CD14-positive monocyte (primary cell): ENCODE measurements around the gene FOXD3. TPM values are rescaled to one million over a fixed set of nuclear protein-coding genes. Genes with fewer than 3 reads are reported as not detected.

Experiments
- DNase-seq, 3 donors: peaks; one replicate each; pipeline ENCODE4 v3.0.0-alpha.2; 2011 to 2022
- H2AFZ ChIP-seq: 2 replicates; pipeline ENCODE4 v1.6.0; 2012; ENCODE audit warnings: mild to moderate bottlenecking, low read depth, low read length, inconsistent platforms; ENCODE audit not compliant: insufficient read depth, poor library complexity, severe bottlenecking
- H3K27ac ChIP-seq, 2 donors: 1 replicate in 1 of 2; 2 replicates in 1 of 2; pipeline ENCODE4 v1.5.1; 2012 to 2013; ENCODE audit warnings: low read length in 2 of 2, control low read depth in 1 of 2, inconsistent platforms in 1 of 2, low read depth in 1 of 2, mild to moderate bottlenecking in 1 of 2
- H3K27me3 ChIP-seq, 2 donors: one replicate each; pipeline versions ENCODE4 v1.6.0 to v1.6.1; 2011 to 2013; ENCODE audit warnings: low read length in 2 of 2; ENCODE audit not compliant: control insufficient read depth in 2 of 2, insufficient read depth in 2 of 2
- H3K36me3 ChIP-seq, 2 donors: replicated peaks in 1 of 2; 1 replicate in 1 of 2; 2 replicates in 1 of 2; pipeline versions ENCODE4 v1.5.1 to v1.6.1; 2012 to 2013; ENCODE audit warnings: low read length in 2 of 2, control low read depth in 1 of 2, inconsistent platforms in 1 of 2, mild to moderate bottlenecking in 1 of 2; ENCODE audit not compliant: insufficient read depth in 2 of 2, control insufficient read depth in 1 of 2
- H3K4me1 ChIP-seq, 2 donors: 1 replicate in 1 of 2; 2 replicates in 1 of 2; pipeline versions ENCODE4 v1.5.1 to v1.6.1; 2012 to 2013; ENCODE audit warnings: low read length in 2 of 2, control low read depth in 1 of 2, inconsistent platforms in 1 of 2, mild to moderate bottlenecking in 1 of 2, moderate library complexity in 1 of 2; ENCODE audit not compliant: insufficient read depth in 2 of 2, control insufficient read depth in 1 of 2
- H3K4me2 ChIP-seq: replicated peaks from 2 replicates; pipeline ENCODE3; 2012; ENCODE audit warnings: low read length, moderate library complexity, mild to moderate bottlenecking; ENCODE audit not compliant: poor library complexity, severe bottlenecking; ENCODE audit errors: extremely low read depth
- H3K4me3 ChIP-seq, 3 experiments: fragments of 200-600 bp in 1 of 3; sonication (generic) in 1 of 3; replicated peaks in 1 of 3; 1 replicate in 2 of 3; 2 replicates in 1 of 3; pipeline ENCODE4 v1.5.1; 2011 to 2013; ENCODE audit warnings: low read length in 3 of 3, mild to moderate bottlenecking in 3 of 3, control low read depth in 2 of 3, low read depth in 2 of 3, inconsistent platforms in 1 of 3, moderate library complexity in 1 of 3
- H3K79me2 ChIP-seq: 2 replicates; pipeline ENCODE4 v1.6.0; 2012; ENCODE audit warnings: mild to moderate bottlenecking, control low read depth, inconsistent platforms, low read length, moderate library complexity; ENCODE audit not compliant: insufficient read depth
- H3K9ac ChIP-seq: 2 replicates; pipeline ENCODE4 v1.6.0; 2017; ENCODE audit warnings: low read length, mild to moderate bottlenecking; ENCODE audit not compliant: insufficient read depth, poor library complexity, severe bottlenecking
- H3K9me3 ChIP-seq, 2 donors: replicated peaks in 1 of 2; 1 replicate in 1 of 2; 2 replicates in 1 of 2; pipeline versions ENCODE4 v1.5.1 to v1.6.1; 2012 to 2013; ENCODE audit warnings: low read length in 2 of 2, control low read depth in 1 of 2; ENCODE audit not compliant: control insufficient read depth in 1 of 2, insufficient read depth in 1 of 2
- H4K20me1 ChIP-seq: 2 replicates; pipeline ENCODE4 v1.6.0; 2012; ENCODE audit warnings: mild to moderate bottlenecking, low read length, control low read depth, moderate library complexity; ENCODE audit not compliant: insufficient read depth
- H3K27ac Mint-ChIP-seq, 7 donors: one replicate each; pipeline ENCODE4 v1.8.0; 2020; ENCODE audit warnings: mild to moderate bottlenecking in 7 of 7, mixed read lengths in 7 of 7, moderate library complexity in 6 of 7, inconsistent platforms in 2 of 7
- H3K27me3 Mint-ChIP-seq, 3 donors: one replicate each; pipeline ENCODE4 v1.8.0; 2021 to 2022; ENCODE audit warnings: low read depth in 3 of 3, mild to moderate bottlenecking in 3 of 3, mixed read lengths in 3 of 3, moderate library complexity in 3 of 3, inconsistent platforms in 1 of 3
- H3K36me3 Mint-ChIP-seq, 2 donors: one replicate each; pipeline ENCODE4 v1.8.0; 2020; ENCODE audit warnings: mixed read lengths in 2 of 2, inconsistent platforms in 1 of 2, mild to moderate bottlenecking in 1 of 2
- H3K4me1 Mint-ChIP-seq: one replicate; pipeline ENCODE4 v1.8.0; 2020; ENCODE audit warnings: mild to moderate bottlenecking, mixed read lengths
- H3K4me3 Mint-ChIP-seq, 2 donors: one replicate each; pipeline ENCODE4 v1.8.0; 2020; ENCODE audit warnings: mild to moderate bottlenecking in 2 of 2, mixed read lengths in 2 of 2, moderate library complexity in 1 of 2
- H3K9me3 Mint-ChIP-seq, 7 donors: one replicate each; pipeline ENCODE4 v1.8.0; 2020 to 2022; ENCODE audit warnings: mixed read lengths in 7 of 7, mild to moderate bottlenecking in 6 of 7, moderate library complexity in 6 of 7, inconsistent platforms in 2 of 7
- CTCF ChIP-seq: fragments of 200-600 bp; IDR thresholded peaks from one replicate; pipeline ENCODE4 v1.8.0; 2022; ENCODE audit warnings: antibody characterized with exemption, mild to moderate bottlenecking
- whole genome bisulfite sequencing: methylation state at CpG from one replicate; pipeline ENCODE4 v1.1.5; 2013; ENCODE audit warnings: missing lambda C conversion rate; ENCODE audit not compliant: insufficient coverage; 5-methylcytosine and 5-hydroxymethylcytosine counted together
- intact Hi-C, 2 donors: fragments of 100-400 bp; cut with micrococcal nuclease; formaldehyde crosslinking; loops; one replicate each; pipeline versions ENCODE4 v1.15.0 to v1.15.1; 2023
- polyA plus RNA-seq, 3 donors: library from polyadenylated mRNA; depleted of rRNA in 1 of 3; unstranded in 2 of 3; stranded (reverse) in 1 of 3; fragments of 300-500 nt in 2 of 3; fragments of >200 nt in 1 of 3; fragmentation: Illumina TruSeq in 2 of 3; gene quantifications; 1 replicate in 2 of 3; 2 replicates in 1 of 3; pipeline ENCODE4 v1.2.3, GENCODE V29; 2012 to 2021

FOXD3 gene
- polyA plus RNA-seq, 3 donors: not detected

GRCh38 chr1:63324779-63325119 lies 2.4 kb downstream of the FOXD3 start:
- peaks cover 45 to 61% of the 10 kb centered on the region in 2 donors for H3K4me1 ChIP-seq
- peak overlapping the region; percentile 89 for H3K4me2 ChIP-seq

GRCh38 chr1:63325279-63325985 lies 3.1 kb downstream of the FOXD3 start:
- peaks cover 60% of the 10 kb centered on the region for H3K4me1 Mint-ChIP-seq
- no peaks in the 10 kb centered on the region for H3K36me3 ChIP-seq
- no peaks in the 10 kb centered on the region for H4K20me1 ChIP-seq
- TF ChIP-seq CTCF: no peak
- peak overlapping the region in 1 of 2 donors; percentile 92 for H3K4me3 Mint-ChIP-seq
- no CpG with 5 or more reads among the region's 2 CpGs for WGBS
- peaks cover 89 to 98% (median 91%) of the 10 kb centered on the region in 3 donors for H3K27me3 Mint-ChIP-seq
- no peak overlapping the region for H3K27ac ChIP-seq
- DNase-seq: no peak
- H3K4me1 ChIP-seq: peaks cover 45 to 61% of the 10 kb centered on the region in 2 donors
- peaks cover 23 to 44% of the 10 kb centered on the region in 2 donors for H3K36me3 Mint-ChIP-seq
- peaks cover 8 to 57% of the 10 kb centered on the region in 2 donors for H3K9me3 ChIP-seq
- no peak overlapping the region for H3K9ac ChIP-seq
- no peak overlapping the region for H3K4me3 ChIP-seq
- no peak overlapping the region for H2AFZ ChIP-seq
- H3K79me2 ChIP-seq: no peaks in the 10 kb centered on the region
- no peak overlapping the region for H3K4me2 ChIP-seq
- peaks cover 5 to 67% (median 40%) of the 10 kb centered on the region in 7 donors for H3K9me3 Mint-ChIP-seq
- peaks cover 86 to 92% of the 10 kb centered on the region in 2 donors for H3K27me3 ChIP-seq
- intact Hi-C loops: loop anchor here in 1 of 2 donors (5.0 kb wide), 1 partner anchor 112 kb away; no protein-coding TSS in a partner anchor
- H3K27ac Mint-ChIP-seq: no peak overlapping the region

More at GRCh38 chr1:63324779-63325119, 2.4 kb downstream of the FOXD3 start:
- Histone ChIP-seq H3K4me3 (no peak overlapping the region), H3K27ac (no peak overlapping the region), H2AFZ (no peak overlapping the region), H3K79me2 (no peaks in the 10 kb centered on the region), H3K9ac (no peak overlapping the region), H3K27me3 (peaks cover 86 to 92% of the 10 kb centered on the region in 2 donors), H3K36me3 (no peaks in the 10 kb centered on the region), H4K20me1 (no peaks in the 10 kb centered on the region), H3K9me3 (peaks cover 13 to 58% of the 10 kb centered on the region in 2 donors)
- DNase-seq: no peak
- Mint-ChIP-seq H3K36me3 (peaks cover 27 to 46% of the 10 kb centered on the region in 2 donors), H3K27me3 (peaks cover 89 to 98% (median 91%) of the 10 kb centered on the region in 3 donors), H3K4me3 (peak overlapping the region; percentile 67 to 92), H3K9me3 (peaks cover 5 to 70% (median 43%) of the 10 kb centered on the region in 7 donors), H3K4me1 (peaks cover 62% of the 10 kb centered on the region), H3K27ac (no peak overlapping the region)
- intact Hi-C loops: loop anchor here in 1 of 2 donors (5.0 kb wide), 1 partner anchor 113 kb away; no protein-coding TSS in a partner anchor
- no peak for TF ChIP-seq CTCF
- WGBS: no CpG with 5 or more reads among the region's 7 CpGs
